ENCODE measurements around the gene THEMIS. TPM values are rescaled to one million over a fixed set of nuclear protein-coding genes. Genes with fewer than 3 reads are reported as not detected.

THEMIS gene
- total RNA-seq, 1 donor from 2014 or later, result not detected

- H3K27me3 ChIP-seq (ENCODE audit: control insufficient read depth, insufficient read depth, low read length), result no peaks in the 10 kb centered on the region
- H3K4me3 ChIP-seq (ENCODE audit: low read depth, low read length), result no peak overlapping the region
- DNase-seq (ENCODE audit: low read depth) (no peak), FAIRE-seq (no peak)
- TF ChIP-seq CTCF (IDR thresholded peaks at IDR 0.05; ENCODE audit: insufficient read depth, low read length, severe bottlenecking), result no peak
- no peaks in the 10 kb centered on the region for H3K36me3 ChIP-seq (ENCODE audit: control insufficient read depth, insufficient read depth, low read length)
Measured at GRCh38 chr6:127880429-127880828, 20.4 kb downstream of the THEMIS start.

- no peak for TF ChIP-seq CTCF (IDR thresholded peaks at IDR 0.05; ENCODE audit: insufficient read depth, low read length, severe bottlenecking)
- Histone ChIP-seq H3K4me3 (ENCODE audit: low read depth, low read length) (no peak overlapping the region), H3K36me3 (ENCODE audit: control insufficient read depth, insufficient read depth, low read length) (no peaks in the 10 kb centered on the region), H3K27me3 (ENCODE audit: control insufficient read depth, insufficient read depth, low read length) (no peaks in the 10 kb centered on the region)
- DNase-seq (ENCODE audit: low read depth), result no peak
- FAIRE-seq, result no peak
Measured at GRCh38 chr6:127879685-127880084, 21.2 kb downstream of the THEMIS start.

- Histone ChIP-seq H3K4me3 (ENCODE audit: low read depth, low read length) (no peak overlapping the region), H3K36me3 (ENCODE audit: control insufficient read depth, insufficient read depth, low read length) (no peaks in the 10 kb centered on the region), H3K27me3 (ENCODE audit: control insufficient read depth, insufficient read depth, low read length) (no peaks in the 10 kb centered on the region)
- DNase-seq (ENCODE audit: low read depth) (no peak), FAIRE-seq (no peak)
- no peak for TF ChIP-seq CTCF (IDR thresholded peaks at IDR 0.05; ENCODE audit: insufficient read depth, low read length, severe bottlenecking)
Measured at GRCh38 chr6:127878115-127878514, 22.7 kb downstream of the THEMIS start.

- H3K27me3 ChIP-seq (ENCODE audit: control insufficient read depth, insufficient read depth, low read length), result no peaks in the 10 kb centered on the region
- FAIRE-seq (no peak), DNase-seq (ENCODE audit: low read depth) (no peak)
- H3K4me3 ChIP-seq (ENCODE audit: low read depth, low read length), result no peak overlapping the region
- no peak for TF ChIP-seq CTCF (IDR thresholded peaks at IDR 0.05; ENCODE audit: insufficient read depth, low read length, severe bottlenecking)
- H3K36me3 ChIP-seq (ENCODE audit: control insufficient read depth, insufficient read depth, low read length), result no peaks in the 10 kb centered on the region
Measured at GRCh38 chr6:127877231-127877630, 23.6 kb downstream of the THEMIS start.

- no peak for TF ChIP-seq CTCF (IDR thresholded peaks at IDR 0.05; ENCODE audit: insufficient read depth, low read length, severe bottlenecking)
- peak; percentile 58 for FAIRE-seq
- H3K27me3 ChIP-seq (ENCODE audit: control insufficient read depth, insufficient read depth, low read length), result peaks cover 2% of the 10 kb centered on the region
- no peak overlapping the region for H3K4me3 ChIP-seq (ENCODE audit: low read depth, low read length)
- no peak for DNase-seq (ENCODE audit: low read depth)
- H3K36me3 ChIP-seq (ENCODE audit: control insufficient read depth, insufficient read depth, low read length), result no peaks in the 10 kb centered on the region
Measured at GRCh38 chr6:127869772-127870404, 31.0 kb downstream of the THEMIS start.

GRCh38 chr6:127869183-127869582, 31.7 kb downstream of the THEMIS start:
- FAIRE-seq, result no peak
- Histone ChIP-seq H3K36me3 (ENCODE audit: control insufficient read depth, insufficient read depth, low read length) (no peaks in the 10 kb centered on the region), H3K4me3 (ENCODE audit: low read depth, low read length) (no peak overlapping the region), H3K27me3 (ENCODE audit: control insufficient read depth, insufficient read depth, low read length) (peaks cover 2% of the 10 kb centered on the region)
- TF ChIP-seq CTCF (IDR thresholded peaks at IDR 0.05; ENCODE audit: insufficient read depth, low read length, severe bottlenecking), result no peak
- no peak for DNase-seq (ENCODE audit: low read depth)

Measured in bronchial epithelial cell (primary cell).